GOT3 (cell line): Measurements from ENCODE around the gene ABCA6.
"Not testable (repeated sequence)": the region's sequence is repeated elsewhere in the genome, so short reads cannot be mapped to it uniquely, and the experiment has no call there.

Source experiments
- DNase-seq: peaks from one replicate; lab custom pipeline; 2025; ENCODE audit warnings: mixed read lengths; lab: John Stamatoyannopoulos, UW

ABCA6 gene

GRCh38 chr17:69134112-69134511, 7.6 kb downstream of the ABCA6 start:
- no peak for DNase-seq

DNA sequence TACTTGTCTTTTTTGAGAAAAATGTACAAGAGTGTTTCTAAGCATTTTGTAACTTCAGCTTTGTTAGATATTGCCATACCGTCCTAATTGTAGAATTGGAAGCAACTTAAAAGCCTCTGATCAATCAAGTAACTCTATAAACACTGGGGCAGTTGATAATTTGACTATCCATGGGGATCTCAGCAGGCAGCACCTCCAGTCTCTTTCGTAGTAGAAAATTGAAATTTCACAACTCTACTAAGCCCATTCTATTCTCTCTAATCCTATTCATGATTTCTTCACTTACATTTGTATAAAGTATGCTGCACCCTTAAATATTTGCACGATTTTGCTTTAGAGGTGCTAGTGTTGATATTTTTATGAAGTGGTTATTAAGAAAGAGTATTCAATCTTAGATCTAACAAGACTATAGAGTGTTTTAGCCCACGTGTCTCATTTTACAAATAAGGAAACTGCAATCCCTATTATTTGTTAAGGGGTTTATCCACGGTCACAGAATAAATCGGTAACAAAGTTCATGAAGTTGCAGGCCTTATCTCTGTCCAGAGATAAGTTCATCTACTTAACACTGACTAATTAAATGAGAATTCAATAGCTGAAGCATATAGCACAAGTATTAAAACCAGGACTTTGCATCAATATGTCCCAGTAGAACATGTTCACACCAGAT, 10.9 kb downstream of the ABCA6 start:
- no peak for DNase-seq

- no peak for DNase-seq
These were observed 18.1 kb downstream of the ABCA6 start for GRCh38 chr17:69123626-69124025.

GRCh38 chr17:69122065-69122464, 19.6 kb downstream of the ABCA6 start:
- DNase-seq: no peak

DNA sequence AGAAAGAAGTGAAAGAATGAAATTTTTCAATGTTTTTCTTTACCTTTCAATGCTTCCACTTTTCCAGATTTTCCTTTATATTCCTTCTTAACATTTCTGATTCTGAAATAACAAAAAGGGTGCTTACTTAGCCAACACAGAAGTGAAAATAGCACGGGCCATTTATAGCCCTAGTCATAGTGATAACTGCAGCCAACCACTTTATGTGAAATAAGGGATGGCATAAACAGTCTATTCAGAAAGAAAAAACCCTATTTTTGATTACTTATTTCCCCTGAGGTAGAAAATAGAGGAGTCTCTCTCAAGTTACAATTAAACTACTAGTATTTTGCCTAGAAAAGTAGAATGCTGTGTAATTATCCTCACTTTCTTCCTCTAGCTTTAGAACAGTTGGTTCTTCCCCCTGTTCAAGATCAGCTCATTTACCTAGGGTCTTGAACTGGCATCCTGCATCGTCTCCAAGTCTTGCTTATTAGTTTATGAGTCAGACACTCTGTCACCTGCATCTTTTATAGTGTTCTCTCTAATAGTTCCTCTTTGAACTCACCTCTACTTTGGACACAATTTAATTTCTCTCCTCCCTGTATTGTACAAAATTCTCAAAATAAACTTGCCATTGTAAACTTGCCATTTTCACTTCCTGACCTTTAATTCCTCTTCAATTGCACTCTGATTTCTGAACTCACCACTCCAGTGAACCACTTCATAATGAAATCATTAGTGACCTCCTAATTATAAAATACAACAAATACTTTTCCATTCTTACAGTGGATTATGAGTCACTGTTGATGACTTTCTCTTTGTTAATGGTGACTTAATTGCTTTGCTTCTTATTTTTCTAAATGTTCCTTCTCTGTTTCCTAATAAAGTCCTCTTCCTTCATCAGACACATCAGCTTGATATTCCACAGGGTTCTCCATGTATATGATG, 23.6 kb downstream of the ABCA6 start:
- DNase-seq: no peak

GRCh38 chr17:69111794-69112193, 29.9 kb downstream of the ABCA6 start:
- no peak for DNase-seq

DNA sequence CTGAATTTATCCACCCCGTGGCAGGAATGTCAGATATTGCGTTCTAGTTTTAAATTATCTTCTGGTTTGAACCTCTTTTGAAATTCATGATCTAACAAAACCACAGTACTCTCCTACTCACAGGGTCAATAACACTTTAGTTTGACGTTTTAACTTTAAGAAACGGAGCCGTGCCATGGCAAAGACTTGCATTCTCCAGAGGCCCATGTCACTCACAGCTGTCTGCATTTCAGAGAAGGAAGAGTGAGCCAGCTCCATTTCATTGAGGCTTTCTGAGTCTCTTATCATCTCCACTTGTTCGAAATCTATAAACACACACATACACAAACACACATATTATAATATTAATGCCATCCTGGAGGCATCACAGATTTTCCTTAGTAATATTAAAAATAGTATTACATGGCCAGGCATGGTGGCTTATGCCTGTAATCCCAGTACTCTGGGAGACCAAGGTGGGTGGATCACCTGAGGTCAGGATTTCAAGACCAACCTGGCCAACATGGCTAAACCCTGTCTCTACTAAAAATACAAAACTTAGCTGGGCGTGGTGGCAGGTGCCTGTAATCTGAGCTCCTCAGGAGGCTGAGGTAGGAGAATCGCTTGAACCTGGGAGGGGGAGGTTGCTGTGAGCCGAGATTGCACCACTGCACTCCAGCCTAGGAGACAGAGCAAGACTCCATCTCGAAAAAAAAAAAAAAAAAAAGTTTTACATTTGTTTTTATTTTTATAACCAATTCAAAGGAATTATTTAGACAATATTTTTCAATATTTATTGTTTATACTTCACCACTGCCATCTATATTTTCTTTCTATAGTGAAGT, 35.6 kb downstream of the ABCA6 start:
- DNase-seq: no peak

DNA sequence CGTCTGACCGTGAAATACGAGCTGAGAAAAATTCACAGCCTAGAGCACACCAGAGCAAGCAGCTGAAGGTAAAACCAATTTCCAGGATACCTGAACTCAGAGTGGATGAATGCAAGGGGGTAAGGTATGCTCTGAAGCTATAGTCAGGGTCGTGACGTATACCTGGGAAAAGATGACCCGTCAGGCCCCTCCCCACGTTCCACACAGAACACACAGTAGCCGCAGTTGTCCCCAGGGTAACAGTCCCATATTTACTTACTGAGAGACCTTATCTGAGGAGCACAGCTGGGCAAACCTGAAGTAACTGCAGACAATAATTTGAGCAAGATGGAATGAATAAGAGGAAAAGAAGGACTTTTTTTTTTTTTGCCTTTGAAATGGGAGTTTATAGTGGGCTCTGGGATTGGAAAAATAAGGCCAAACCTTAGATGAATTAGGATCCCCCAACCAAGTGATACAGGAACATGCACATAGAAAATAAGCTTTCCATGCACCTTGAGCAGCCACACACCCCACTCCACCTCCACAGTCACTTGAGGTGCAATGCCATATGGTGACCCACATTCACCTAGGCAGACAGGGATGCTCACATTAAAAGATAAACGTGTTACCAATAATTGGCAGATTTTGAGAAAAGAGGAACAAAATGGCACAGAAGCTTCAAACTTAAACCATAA, 38.0 kb downstream of the ABCA6 start:
- no peak for DNase-seq

- DNase-seq: no peak
These were observed 43.1 kb downstream of the ABCA6 start for GRCh38 chr17:69098625-69099024.

DNA sequence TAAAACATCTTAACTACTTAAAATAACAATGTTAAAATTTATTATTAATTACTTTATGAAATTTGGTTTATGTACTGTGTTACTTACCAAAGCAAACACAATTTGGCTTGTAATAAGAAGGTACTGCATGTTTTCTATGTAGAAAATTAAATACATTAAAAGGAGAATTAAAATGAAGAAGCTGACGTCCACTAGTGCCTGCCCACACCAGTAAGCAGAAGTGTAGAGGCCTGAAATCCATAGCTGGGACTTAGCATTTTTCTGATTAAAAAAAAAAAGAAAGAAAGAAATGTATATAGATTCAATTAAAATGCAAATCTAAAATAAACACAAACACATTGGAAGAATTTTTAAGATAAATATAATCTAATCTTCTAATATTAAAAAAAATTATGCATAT, 45.2 kb downstream of the ABCA6 start:
- no peak for DNase-seq

DNA sequence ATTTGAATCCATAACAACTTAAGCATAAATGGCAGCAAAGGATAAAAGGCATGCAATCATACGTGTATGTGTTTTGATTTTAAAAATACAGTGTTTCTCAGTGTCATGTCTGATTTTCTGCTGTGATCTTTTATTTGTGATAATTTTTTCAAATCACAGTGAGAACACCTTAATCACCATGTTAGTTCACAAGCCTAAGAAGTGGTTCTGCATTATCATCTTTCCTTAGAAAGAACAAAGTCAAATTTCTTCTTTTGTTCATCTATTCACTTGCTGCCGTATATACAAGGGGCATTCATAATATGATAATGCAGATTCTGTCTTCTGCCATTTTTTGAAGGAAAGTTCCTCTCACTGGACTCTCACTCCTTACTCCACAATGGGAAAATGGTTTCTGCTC, 47.7 kb downstream of the ABCA6 start:
- DNase-seq: no peak

GRCh38 chr17:69093279-69093789, 48.4 kb downstream of the ABCA6 start:
- DNase-seq: no peak

DNA sequence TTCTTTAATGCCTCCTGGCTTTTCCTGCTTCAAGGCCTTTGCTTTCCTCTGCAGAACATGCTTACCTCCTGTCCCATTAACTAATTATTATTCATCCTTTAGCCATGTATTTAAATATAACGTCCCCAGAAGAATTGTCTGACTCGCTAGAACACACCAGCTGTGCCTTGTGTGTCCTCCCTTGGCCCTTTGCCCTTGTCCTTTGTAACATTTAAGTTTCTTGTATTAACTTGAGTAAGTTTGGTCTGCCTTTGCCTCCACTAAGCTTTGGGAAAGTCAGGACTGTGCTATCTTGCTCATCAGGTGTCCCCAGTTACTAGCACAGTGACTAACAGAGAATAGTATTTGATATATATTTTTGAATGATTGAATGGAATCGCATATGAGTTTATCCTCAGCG, 51.3 kb downstream of the ABCA6 start:
- no peak for DNase-seq

DNA sequence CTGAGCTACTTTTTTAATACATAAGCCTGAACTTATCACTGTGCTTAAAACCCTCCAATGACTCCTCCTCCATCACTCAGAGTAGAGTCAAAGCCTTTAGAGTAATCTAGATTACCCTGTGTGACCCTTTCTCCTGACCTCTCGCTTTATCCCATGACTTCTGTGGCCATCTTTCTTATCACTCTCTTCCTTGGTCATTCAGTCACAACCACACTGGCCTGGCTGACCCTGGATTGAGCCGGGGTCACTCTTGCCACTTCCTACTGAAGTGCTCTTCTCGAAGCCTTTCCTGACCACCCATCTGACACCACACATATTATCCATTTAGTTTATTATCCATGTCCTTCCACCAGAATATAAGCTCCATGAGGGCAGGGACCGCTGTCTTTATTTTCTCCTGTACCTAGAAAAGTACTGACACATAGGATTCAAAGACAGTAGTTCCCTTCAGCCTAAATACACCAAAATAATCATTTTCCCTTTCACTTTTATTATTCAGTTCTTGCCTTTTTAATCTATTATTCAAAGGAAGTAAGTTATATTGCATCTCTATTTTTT, 53.0 kb downstream of the ABCA6 start:
- DNase-seq: no peak

DNA sequence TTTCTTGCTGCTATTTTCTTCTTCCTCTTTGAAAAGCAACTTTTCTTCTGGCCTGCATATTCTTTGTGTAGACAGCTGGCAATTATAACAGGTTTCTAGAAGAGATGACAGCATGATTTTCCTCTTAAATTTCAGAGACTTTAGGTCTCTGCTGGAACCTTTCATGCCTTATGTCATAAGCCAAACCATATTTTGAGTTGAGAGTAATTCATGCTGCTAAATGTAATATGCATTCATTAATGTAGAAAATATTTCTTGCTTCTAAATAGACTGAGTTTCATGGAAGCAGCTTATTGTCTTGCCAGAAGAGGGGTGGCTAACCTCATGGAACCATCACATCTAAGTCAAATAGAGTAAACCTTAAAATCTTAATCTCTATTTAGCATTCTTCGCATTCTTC, 55.1 kb downstream of the ABCA6 start:
- no peak for DNase-seq

GRCh38 chr17:69084911-69085310, 56.8 kb downstream of the ABCA6 start:
- no peak for DNase-seq

DNA sequence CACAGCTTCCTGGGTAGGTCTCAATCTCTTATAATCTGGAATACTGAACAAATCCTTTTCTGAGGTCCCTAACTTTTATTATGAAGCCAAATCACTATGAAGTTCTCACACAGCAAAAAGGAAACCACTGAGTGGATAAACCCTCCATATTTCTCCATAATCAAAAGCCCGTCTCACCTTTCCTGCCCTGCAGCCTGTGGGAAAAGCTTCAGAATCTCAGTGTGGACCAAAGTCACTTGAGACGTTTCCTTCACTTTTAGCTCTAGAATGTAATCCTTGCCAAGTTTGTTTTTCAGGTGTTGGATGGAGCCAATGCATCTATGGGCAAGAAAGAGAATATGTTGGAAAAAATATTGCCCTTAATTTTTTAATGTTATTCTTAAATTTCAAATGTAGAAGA, 59.0 kb downstream of the ABCA6 start:
- no peak for DNase-seq

DNA sequence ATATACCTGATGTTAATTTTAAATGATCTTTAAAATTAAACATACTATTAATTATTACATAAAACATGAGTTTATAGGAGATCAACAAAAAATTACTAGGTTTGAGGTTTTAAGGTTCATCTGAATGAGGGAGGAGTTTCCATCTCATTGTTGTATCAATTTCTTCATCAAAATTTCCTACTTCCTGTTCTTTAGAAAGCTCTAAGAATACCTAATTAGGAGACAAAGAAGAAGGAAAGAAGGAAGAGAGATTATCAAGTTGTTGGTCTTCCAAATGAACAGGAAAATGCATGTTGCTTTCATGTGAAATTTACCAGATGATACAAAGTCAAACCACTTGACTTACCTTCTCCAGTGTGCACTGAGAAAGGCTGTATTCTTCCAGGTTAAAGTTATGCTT, 62.8 kb downstream of the ABCA6 start:
- no peak for DNase-seq

- no peak for DNase-seq
These were observed 65.9 kb downstream of the ABCA6 start for GRCh38 chr17:69075823-69076222.

DNA sequence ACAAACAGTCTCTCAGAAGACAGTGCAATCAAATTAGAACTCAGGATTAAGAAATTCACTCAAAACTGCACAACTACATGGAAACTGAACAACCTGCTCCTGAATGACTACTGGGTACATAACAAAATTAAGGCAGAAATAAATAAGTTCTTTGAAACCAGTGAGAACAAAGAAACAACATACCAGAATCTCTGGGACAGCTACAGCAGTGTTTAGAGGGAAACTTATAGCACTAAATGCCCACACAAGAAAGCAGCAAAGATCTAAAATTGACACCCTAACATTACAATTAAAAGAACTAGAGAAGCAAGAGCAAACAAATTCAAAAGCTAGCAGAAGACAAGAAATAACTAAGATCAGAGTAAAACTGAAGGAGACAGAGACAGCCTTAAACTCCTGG, 68.3 kb downstream of the ABCA6 start:
- not testable (repeated sequence) for DNase-seq

- not testable (repeated sequence) for DNase-seq
These were observed 68.9 kb downstream of the ABCA6 start for GRCh38 chr17:69072803-69073256.
